Adrenal gland (tissue), 5 donors: ENCODE results near the gene SCARF2.
"Not testable (repeated sequence)": the region's sequence is repeated elsewhere in the genome, so short reads cannot be mapped to it uniquely, and the experiment has no call there.

Source experiments
- CTCF ChIP-seq, 6 experiments: fragments of 450-650 bp in 4 of 6; fragments of 200-600 bp in 2 of 6; sonication (generic) in 1 of 6; IDR thresholded peaks; 1 replicate in 5 of 6; 2 replicates in 1 of 6; pipeline versions ENCODE4 v1.5.1 to v1.8.0; 2016 to 2021; ENCODE audit warnings: antibody characterized with exemption in 6 of 6, mild to moderate bottlenecking in 2 of 6, moderate library complexity in 1 of 6
- POLR2A ChIP-seq, 2 donors: fragments of 450-650 bp; IDR thresholded peaks; one replicate each; pipeline ENCODE4 v1.6.1; 2017; ENCODE audit warnings: antibody characterized with exemption in 2 of 2, mild to moderate bottlenecking in 2 of 2, moderate library complexity in 1 of 2
- donor health status: DM: no; HTN: no; CAD: no.

- not testable (repeated sequence) for TF ChIP-seq CTCF, POLR2A (IDR thresholded peaks at IDR 0.05)
Observed at GRCh38 chr22:20478059-20478458, 40.4 kb upstream of the SCARF2 start.
